Head of caudate nucleus (tissue), 42 donors: Measurements from ENCODE around the gene AFMID.
"Not testable (repeated sequence)": the region's sequence is repeated elsewhere in the genome, so short reads cannot be mapped to it uniquely, and the experiment has no call there.

ENCODE experiments used
- DNase-seq, 42 donors: peaks; one replicate each; pipeline versions ENCODE4 v3.0.0 to v3.0.0-alpha.2; 2020 to 2021; ENCODE audit warnings: mixed read lengths in 7 of 42
- intact Hi-C: fragments of 100-400 bp; cut with DNase I; formaldehyde crosslinking; loops from one replicate; pipeline ENCODE4 v1.15.0; 2022

AFMID gene

GRCh38 chr17:78186692-78187595, at the start of gene AFMID, which contains the start of gene TK1:
TSS of gene AFMID (plus strand) at chr17:78187362. CDS start at chr17:78187371, 9 bp downstream.
TSS of gene TK1 (minus strand) at chr17:78187052. CDS start at chr17:78186994, 58 bp downstream.
- intact Hi-C loops, result no loop called here
- DNase-seq, result peak; percentile 90 to 98 (median 97)

- peak in 1 of 42 donors; percentile 37 for DNase-seq
- intact Hi-C loops, result no loop called here
Observed at GRCh38 chr17:78137392-78138203, 49.6 kb upstream of the AFMID start.

GRCh38 chr17:78138204-78139060, 48.7 kb upstream of the AFMID start:
- DNase-seq, result no peak
- intact Hi-C loops, result no loop called here

GRCh38 chr17:78139861-78140168, 47.3 kb upstream of the AFMID start:
- intact Hi-C loops, DNase-seq: not testable (repeated sequence)

- DNase-seq, result peak in 33 of 42 donors; percentile 33 to 75 (median 52)
- intact Hi-C loops, result no loop called here
Observed at GRCh38 chr17:78140169-78141051, 46.8 kb upstream of the AFMID start.

- intact Hi-C loops, result no loop called here
- no peak for DNase-seq
Observed at GRCh38 chr17:78141437-78142118, 45.6 kb upstream of the AFMID start.

- no peak for DNase-seq
- intact Hi-C loops, result no loop called here
Observed at GRCh38 chr17:78142119-78142861, 44.9 kb upstream of the AFMID start.

- intact Hi-C loops, result no loop called here
- DNase-seq, result no peak
Observed at GRCh38 chr17:78143214-78144146, 43.7 kb upstream of the AFMID start.

- peak in 41 of 42 donors; percentile 43 to 88 (median 75) for DNase-seq
- intact Hi-C loops, result no loop called here
Observed at GRCh38 chr17:78144147-78144719, 42.9 kb upstream of the AFMID start.

- intact Hi-C loops, result no loop called here
- DNase-seq, result peak in 39 of 42 donors; percentile 29 to 84 (median 61)
Observed at GRCh38 chr17:78144736-78145641, 42.2 kb upstream of the AFMID start.

GRCh38 chr17:78146471-78146869, 40.7 kb upstream of the AFMID start:
- intact Hi-C loops, result no loop called here
- DNase-seq, result no peak

- DNase-seq, result no peak
- intact Hi-C loops, result no loop called here
Observed at GRCh38 chr17:78146881-78147280, 40.3 kb upstream of the AFMID start.

- intact Hi-C loops, result no loop called here
- DNase-seq, result no peak
Observed at GRCh38 chr17:78147315-78147998, 39.7 kb upstream of the AFMID start.
